Effector memory CD4-positive, alpha-beta T cell (primary cell): ENCODE measurements around the gene PLA2G7.
"Not testable (repeated sequence)": the region's sequence is repeated elsewhere in the genome, so short reads cannot be mapped to it uniquely, and the experiment has no call there.

Experiments
- DNase-seq, 3 donors: peaks; one replicate each; pipeline ENCODE4 v3.0.0-alpha.2; 2020
- H3K27ac ChIP-seq: 2 replicates; pipeline ENCODE4 v1.7.0; 2013; ENCODE audit warnings: mild to moderate bottlenecking, low read length, moderate library complexity; ENCODE audit not compliant: insufficient read depth, poor library complexity, severe bottlenecking
- H3K27me3 ChIP-seq: replicated peaks from 2 replicates; pipeline ENCODE4 v1.7.0; 2013; ENCODE audit warnings: mild to moderate bottlenecking, low read length; ENCODE audit not compliant: insufficient read depth, control insufficient read depth, poor library complexity, severe bottlenecking
- H3K36me3 ChIP-seq: 2 replicates; pipeline ENCODE4 v1.7.0; 2013; ENCODE audit warnings: mild to moderate bottlenecking, low read length, moderate library complexity; ENCODE audit not compliant: control insufficient read depth, insufficient read depth
- H3K4me1 ChIP-seq: 2 replicates; pipeline ENCODE4 v1.7.0; 2013; ENCODE audit warnings: low read length, mild to moderate bottlenecking; ENCODE audit not compliant: control insufficient read depth, insufficient read depth, poor library complexity, severe bottlenecking
- H3K4me3 ChIP-seq: 2 replicates; pipeline ENCODE4 v1.7.0; 2013; ENCODE audit warnings: low read length, low read depth, mild to moderate bottlenecking; ENCODE audit not compliant: insufficient read depth, poor library complexity, severe bottlenecking
- H3K9me3 ChIP-seq: 2 replicates; pipeline ENCODE4 v1.7.0; 2013; ENCODE audit warnings: mild to moderate bottlenecking, low read length, moderate library complexity; ENCODE audit not compliant: control insufficient read depth
- total RNA-seq, 3 donors: gene quantifications; one replicate each; lab custom pipeline; 2026; lab: John Stamatoyannopoulos, UW

Gene PLA2G7
- total RNA-seq, result 0 reads per million in 3 donors

DNA sequence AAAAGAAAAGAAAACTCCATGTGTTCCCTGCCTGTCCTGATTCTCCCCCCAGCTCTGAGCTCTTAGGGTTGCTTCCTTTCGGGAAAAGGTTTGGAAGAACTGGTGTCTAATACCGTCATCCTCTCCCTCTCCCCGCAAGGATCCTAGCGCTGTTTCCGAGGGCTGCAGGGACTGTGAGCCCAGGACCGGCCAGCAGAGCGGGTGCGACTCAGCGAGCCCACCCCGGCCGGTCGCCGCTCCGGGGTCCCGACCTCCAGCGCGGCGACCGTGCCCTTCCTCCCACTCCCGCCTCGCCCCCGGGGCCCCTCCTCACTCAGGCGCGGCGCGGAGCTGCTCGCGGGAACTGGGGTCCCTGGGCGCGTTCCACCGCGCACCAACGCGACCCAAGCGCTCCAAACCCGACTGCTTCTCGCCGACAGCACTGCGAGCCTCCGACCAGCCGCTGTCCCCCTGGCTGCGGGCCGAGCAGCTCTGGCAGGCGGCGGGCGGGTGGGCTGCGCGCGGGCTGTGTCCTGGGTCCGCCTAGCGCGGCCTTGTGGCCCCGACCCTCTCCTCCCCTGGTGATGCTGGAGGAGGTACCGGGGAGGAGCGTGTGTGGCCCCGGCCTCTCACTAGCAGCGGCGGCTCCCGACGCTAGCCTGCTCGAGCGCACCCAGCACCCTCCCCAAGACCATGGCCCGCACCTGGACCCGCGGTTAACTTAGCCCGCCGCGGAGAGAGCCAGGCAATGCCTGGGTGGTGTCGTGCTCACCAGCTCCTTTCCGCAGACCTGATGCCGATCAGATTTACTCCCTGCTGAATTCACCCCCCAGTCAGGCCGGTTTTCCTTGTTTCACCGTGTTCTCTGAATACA is at the start of gene PLA2G7:
TSS of gene PLA2G7 (minus strand) at position 509 of the 853 bp plus-strand sequence. CDS start 12,484 bp downstream, outside the sequence.
- Histone ChIP-seq H3K27me3 (peaks cover 13% of the 10 kb centered on the region), H3K27ac (no peak within 1 kb of the TSS), H3K4me3 (no peak within 1 kb of the TSS)

DNA sequence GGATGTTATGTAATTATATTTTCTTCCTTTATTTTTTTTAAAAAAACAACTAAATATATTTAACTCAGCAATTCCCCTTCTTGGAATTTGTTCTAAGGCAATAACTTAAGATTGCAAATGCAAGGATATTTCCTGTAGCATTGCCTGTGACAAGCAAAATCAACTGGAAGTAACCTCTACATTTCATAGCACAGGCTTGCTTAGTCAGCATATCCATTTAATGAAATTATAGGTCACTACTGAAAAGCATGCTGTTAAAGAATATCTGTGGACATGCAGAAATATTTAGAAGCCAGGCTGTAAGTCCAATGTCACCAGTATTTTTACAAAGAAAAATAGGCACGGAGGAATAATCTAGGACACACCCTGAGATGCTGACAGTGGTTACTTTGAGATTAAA is 49.4 kb upstream of the PLA2G7 start:
- no peak for DNase-seq
- Histone ChIP-seq H3K36me3 (no peaks in the 10 kb centered on the region), H3K4me1 (no peaks in the 10 kb centered on the region), H3K27ac (no peak overlapping the region), H3K9me3 (no peaks in the 10 kb centered on the region), H3K27me3 (no peaks in the 10 kb centered on the region), H3K4me3 (no peak overlapping the region)

More for the DNA sequence above, at the start of gene PLA2G7:
- Histone ChIP-seq H3K4me1 (no peaks in the 10 kb centered on the region), H3K9me3 (no peaks in the 10 kb centered on the region), H3K36me3 (no peaks in the 10 kb centered on the region)
- DNase-seq, result no peak

DNA sequence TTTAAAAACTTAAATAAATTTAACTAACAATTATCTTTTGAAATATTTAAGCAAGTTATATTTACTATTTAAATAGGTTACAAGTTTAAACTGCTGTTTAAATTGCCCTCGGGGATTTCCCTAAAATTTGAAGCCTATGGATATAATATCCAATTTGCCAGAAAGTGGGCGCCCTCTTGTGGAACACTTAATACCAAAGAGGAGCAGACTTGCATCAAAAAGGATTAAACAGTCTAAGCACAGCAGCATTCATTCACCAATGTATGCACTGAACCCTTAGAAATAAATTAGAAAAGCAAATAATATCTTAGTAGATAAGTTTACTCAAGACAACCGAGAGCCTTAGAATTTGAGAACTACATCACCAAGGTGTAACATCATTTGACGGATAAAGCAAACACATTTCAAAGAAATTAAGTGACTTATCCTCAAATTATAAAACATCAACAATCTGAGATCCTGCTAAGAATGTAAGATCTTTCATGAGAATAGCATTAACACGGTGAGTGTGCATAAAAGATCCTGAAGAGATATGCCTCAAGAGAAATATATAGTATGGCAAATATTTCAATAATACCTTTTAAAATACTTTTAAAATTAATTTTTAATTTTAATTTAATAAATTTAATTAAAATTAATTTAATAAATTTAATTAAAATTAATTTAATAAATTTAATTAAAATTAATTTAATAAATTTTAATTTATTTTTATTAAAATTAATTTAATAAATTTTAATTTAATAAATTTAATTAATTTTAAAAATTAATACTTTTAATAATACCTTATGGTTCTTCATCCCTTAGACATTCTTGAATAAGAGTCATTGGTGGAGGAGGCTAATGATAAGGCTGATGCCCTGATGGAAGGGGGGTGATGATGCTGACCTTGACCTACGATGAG is 46.6 kb upstream of the PLA2G7 start:
- Histone ChIP-seq H3K27ac (no peak overlapping the region), H3K4me1 (no peaks in the 10 kb centered on the region), H3K36me3 (no peaks in the 10 kb centered on the region), H3K9me3 (no peaks in the 10 kb centered on the region), H3K4me3 (no peak overlapping the region), H3K27me3 (no peaks in the 10 kb centered on the region)
- no peak for DNase-seq

DNA sequence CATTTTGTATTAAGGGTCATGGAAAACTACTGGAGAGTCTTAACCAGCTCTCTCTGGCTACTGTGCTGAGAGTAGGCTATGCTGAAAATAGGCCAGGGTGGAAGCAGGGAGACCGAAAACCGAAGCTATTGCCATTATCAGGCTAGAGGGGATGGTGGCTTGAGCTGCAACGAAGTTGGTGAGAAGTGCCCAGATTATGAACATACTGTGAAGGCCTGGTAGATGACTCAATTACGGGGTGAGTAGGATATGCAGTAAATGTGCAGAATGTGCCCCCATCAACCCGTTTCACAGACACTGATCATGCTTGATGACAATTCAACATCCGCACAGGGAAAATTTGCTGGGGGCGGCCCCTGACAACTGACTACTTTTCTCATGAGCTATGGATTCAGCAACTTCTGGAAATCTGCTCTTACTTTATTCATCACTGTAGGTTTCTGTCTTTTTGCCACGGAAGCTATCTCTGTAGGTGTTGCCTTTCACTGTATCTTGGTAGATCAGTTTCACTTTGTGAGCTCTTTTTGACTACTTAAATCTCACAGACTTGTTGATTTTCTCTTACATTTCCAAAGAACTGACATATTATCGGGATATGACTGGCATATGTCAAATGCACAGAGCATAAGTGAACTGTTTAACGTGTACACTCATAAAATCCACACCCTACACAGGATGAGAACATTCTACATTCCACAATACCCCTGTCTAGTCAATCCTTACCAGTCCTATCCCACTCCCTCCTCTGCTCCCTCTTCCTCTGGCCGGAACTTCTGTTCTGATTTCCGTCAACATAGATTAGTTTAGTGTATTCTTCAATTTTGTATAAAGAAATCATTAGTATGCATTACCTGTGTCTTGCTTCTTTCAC is 42.5 kb upstream of the PLA2G7 start:
- Histone ChIP-seq H3K27me3 (no peaks in the 10 kb centered on the region), H3K4me3 (no peak overlapping the region), H3K36me3 (no peaks in the 10 kb centered on the region), H3K27ac (no peak overlapping the region), H3K9me3 (no peaks in the 10 kb centered on the region), H3K4me1 (no peaks in the 10 kb centered on the region)
- no peak for DNase-seq

DNA sequence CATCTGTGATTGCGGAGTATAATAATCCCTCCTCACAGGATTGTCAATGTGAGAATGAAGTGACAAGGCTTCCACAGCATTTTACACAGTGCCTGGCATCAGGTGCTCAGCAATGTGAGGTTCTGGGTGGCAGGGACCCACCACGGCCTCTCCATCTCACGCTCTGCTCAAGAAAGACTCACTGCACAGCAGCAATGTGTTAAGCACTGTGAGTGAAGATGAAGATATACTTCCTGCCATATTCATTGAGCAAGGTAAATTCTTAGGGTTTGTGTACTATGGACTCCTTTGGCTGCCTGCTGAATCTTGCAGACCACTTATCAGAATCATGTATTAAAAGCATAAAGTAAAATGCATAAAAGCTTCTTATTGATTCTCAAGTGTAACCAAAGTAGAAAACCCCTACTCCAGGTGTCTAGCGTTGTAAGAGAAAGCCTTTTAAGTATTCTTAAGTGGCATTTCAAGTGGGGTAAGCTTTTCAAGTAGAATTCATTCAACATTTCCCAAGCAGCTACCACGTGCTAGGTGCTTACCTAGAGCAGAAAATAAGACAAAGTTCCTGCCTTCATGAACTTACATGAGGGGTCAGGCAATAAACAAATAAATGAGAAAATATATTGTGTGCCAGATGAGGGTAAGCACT is 41.0 kb upstream of the PLA2G7 start:
- Histone ChIP-seq H3K4me1 (no peaks in the 10 kb centered on the region), H3K4me3 (no peak overlapping the region), H3K9me3 (no peaks in the 10 kb centered on the region), H3K27ac (no peak overlapping the region), H3K36me3 (no peaks in the 10 kb centered on the region), H3K27me3 (no peaks in the 10 kb centered on the region)
- no peak for DNase-seq

DNA sequence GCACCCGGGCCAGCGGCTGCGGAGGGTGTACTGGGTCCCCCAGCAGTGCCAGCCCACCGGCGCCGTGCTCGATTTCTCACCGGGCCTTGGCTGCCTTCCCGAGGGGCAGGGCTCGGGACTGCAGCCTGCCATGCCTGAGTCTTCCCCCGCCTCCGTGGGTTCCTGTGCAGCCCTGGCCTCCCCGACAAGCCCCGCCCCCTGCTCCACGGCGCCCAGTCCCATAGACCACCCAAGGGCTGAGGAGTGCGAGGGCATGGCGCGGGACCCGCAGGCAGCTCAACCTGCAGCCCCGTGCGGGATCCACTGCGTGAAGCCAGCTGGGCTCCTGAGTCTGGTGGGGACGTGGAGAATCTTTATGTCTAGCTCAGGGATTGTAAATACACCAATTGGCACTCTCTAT is 39.6 kb upstream of the PLA2G7 start:
- DNase-seq, H3K4me1 ChIP-seq, H3K27me3 ChIP-seq, H3K27ac ChIP-seq, H3K36me3 ChIP-seq, H3K4me3 ChIP-seq, H3K9me3 ChIP-seq: not testable (repeated sequence)

DNA sequence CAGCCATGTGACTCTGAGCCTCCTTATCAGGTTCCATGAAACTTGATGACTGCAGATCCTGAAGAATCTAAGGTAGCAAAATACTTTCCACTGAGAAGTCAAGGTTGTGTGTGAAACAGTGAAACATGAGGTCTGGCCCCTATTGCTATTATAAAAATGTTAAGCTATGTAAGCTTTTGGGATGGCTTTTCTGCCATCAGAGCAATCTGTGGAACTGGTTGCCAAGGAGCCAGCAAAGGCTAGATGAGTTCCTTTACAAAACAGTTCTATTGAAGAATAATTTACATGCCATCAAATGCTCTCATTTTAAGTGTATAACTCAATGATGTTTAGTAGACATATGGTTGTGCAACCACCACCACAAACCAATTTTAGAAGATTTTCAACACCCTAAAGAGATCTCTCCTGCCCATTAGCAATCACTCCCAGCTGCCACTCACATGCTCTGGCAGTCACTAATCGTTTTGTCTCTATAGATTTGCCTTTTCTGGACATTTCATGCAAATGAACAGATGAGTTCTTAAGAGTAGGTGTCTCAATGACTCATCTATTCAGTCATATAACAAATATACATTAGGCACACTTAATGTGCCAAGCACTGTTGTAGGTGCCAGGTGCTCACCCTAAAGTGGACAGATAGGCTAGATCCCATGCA is 38.2 kb upstream of the PLA2G7 start:
- no peak overlapping the region for H3K4me3 ChIP-seq
- no peaks in the 10 kb centered on the region for H3K36me3 ChIP-seq
- H3K27ac ChIP-seq, result no peak overlapping the region
- no peaks in the 10 kb centered on the region for H3K4me1 ChIP-seq
- no peaks in the 10 kb centered on the region for H3K27me3 ChIP-seq
- DNase-seq, result no peak
- H3K9me3 ChIP-seq, result no peaks in the 10 kb centered on the region

DNA sequence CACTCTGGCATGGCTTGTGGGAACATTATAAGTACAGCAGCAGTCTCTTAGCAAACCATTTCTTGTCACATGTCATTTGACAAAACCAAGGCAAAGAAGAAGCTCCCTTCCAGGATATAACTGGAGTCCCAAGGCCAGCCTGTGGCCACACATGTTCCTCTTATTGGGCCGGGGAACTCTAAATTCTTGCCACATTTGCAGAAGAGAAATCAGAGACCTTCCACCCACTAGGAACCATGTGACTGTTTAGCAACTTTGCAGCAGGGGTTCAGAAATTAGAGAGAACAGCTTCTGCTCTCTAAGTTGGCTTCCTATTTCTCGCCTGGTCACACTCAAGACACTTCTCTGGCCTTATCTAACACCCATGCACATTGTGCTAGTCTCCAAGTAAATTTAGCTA is 37.6 kb upstream of the PLA2G7 start:
- no peak overlapping the region for H3K27ac ChIP-seq
- H3K4me3 ChIP-seq, result no peak overlapping the region
- no peaks in the 10 kb centered on the region for H3K9me3 ChIP-seq
- DNase-seq, result no peak
- H3K27me3 ChIP-seq, result no peaks in the 10 kb centered on the region
- H3K36me3 ChIP-seq, result no peaks in the 10 kb centered on the region
- H3K4me1 ChIP-seq, result no peaks in the 10 kb centered on the region

DNA sequence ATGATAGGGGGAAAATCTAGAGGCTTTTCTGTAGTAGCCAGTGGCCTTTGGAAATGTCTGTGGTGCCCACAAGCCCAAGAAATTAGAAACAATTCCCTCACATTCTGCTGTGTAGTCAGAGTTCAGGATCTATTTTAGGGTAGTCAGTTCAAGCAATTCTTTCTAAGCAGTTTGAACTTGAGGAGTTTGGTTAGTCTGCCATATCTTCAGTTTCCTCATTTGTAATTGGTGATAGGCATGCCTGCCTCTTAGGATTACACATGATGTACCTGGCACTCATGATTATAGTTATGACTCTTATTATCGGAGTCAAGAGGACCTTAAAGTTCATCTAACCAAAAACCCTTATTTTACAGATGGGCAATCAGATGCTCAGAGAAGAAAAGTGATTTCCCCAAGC is 36.8 kb upstream of the PLA2G7 start:
- no peak overlapping the region for H3K4me3 ChIP-seq
- no peaks in the 10 kb centered on the region for H3K27me3 ChIP-seq
- no peaks in the 10 kb centered on the region for H3K9me3 ChIP-seq
- no peak overlapping the region for H3K27ac ChIP-seq
- H3K36me3 ChIP-seq, result no peaks in the 10 kb centered on the region
- DNase-seq, result no peak
- no peaks in the 10 kb centered on the region for H3K4me1 ChIP-seq
